Posterior cingulate gyrus (tissue), 11 donors: Measurements from ENCODE around the gene CYFIP2.
"Not testable (repeated sequence)": the region's sequence is repeated elsewhere in the genome, so short reads cannot be mapped to it uniquely, and the experiment has no call there.

Source experiments
- DNase-seq, 10 donors: peaks; one replicate each; pipeline versions ENCODE4 v3.0.0 to v3.0.0-alpha.2; 2020 to 2021; ENCODE audit warnings: mixed read lengths in 3 of 10
- intact Hi-C: fragments of 100-400 bp; cut with DNase I; formaldehyde crosslinking; loops from one replicate; pipeline ENCODE4 v1.15.1; 2023

The CYFIP2 gene

GRCh38 chr5:157381746-157382145 lies 115.8 kb downstream of the CYFIP2 start:
- DNase-seq = no peak
- intact Hi-C loops = no loop called here

DNA sequence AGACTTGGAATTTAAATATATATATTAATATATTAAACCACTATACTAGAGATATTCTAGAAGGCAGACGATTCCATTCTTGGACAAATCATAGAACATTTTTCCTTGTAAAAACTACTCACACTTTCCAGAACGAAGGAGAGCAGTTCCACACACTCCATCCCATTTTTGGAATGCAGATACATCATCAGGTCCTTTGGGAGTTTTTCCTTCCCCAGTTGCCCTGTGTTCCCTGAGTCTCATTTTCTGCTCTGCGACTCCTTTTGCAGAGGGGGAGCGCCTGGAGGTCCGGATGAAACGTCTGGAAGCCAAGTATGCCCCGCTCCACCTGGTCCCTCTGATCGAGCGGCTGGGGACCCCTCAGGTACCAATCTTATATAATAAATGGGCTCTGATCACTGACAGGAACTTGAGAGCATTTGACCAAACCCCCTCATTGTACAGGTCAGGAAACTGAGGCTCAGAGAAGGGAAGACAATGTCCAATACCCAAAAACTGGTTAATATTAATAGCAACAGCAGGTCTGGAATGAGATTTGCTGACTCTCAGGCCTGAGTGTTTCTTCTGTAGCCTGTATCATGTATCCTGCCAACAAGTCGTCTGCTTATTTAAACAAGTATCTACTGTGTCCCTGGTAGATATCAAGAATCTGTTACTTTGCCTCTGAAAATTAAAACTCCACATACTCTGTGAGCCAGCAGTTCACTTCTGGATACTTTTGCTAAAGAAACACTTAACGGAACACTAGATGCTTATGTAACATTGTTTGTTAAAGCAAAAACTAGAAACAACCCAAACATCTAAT lies 117.3 kb downstream of the CYFIP2 start:
- no peak for DNase-seq
- intact Hi-C loops = no loop called here

DNA sequence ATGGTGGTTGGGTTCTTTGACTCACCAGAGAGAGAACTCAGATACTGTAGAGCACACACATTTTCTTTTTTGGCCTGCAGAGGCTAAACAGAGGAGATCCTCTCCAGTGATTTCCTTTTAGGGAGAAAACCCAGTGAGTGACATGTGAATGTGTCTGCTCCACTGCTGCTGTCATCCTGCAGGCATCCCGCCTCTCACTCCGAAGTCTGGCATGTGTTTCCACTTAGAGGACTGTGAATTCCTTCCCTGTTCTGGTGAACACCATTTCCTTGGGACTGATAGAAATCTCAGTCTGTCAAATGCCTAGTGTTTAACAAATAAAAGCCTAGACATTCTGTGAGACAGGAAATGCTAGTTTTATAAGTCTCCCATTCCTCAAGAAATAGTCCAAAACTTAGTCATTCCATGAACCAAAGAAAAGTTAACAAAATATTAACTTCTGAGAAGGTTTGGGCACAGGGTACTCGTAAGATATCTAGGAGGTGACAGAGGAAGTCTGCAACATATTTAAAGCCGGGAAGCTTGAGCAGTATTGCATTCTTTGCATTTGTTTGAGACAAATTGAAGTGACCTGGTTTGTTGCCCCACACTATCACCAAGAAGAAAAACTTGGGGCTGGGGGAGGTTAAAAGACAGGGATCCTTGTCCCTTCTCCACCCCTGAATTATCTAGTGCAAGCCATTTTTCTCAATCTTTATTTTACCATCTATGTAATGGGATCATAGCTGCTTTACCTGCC lies 119.2 kb downstream of the CYFIP2 start:
- DNase-seq = peak in 1 of 10 donors; percentile 38
- intact Hi-C loops = no loop called here

GRCh38 chr5:157387041-157387563 lies 121.2 kb downstream of the CYFIP2 start:
- intact Hi-C loops = no loop called here
- no peak for DNase-seq

GRCh38 chr5:157387683-157388093 lies 121.8 kb downstream of the CYFIP2 start:
- peak in 4 of 10 donors; percentile 27 to 46 (median 36) for DNase-seq
- intact Hi-C loops = no loop called here

DNA sequence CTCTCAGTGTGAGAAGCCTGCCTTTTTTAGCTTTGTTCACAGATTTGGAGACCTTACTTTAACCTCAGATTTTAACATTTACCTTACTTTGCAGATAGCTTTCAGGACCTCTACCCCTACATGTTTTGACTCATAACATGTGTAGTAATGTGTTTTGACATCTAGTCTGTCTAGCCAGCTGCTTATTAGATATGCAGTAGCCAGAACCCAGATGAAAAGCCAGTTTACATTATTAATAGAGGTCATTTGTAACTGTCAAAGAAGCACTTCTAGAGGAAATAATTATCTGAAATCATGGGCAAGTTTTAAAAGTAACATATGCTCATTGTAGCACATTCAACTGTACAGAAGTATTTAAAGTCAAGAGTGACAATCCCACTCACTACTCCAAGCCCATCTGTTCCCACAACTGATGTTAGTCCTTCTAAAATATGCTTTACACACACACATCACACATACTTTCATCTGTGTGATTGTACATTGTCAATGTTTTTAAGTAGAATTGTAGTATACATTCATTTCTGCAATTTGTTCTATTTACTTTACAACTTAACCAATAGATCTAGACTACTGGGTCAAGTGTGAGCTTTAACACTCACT lies 122.3 kb downstream of the CYFIP2 start:
- no peak for DNase-seq
- intact Hi-C loops = no loop called here

DNA sequence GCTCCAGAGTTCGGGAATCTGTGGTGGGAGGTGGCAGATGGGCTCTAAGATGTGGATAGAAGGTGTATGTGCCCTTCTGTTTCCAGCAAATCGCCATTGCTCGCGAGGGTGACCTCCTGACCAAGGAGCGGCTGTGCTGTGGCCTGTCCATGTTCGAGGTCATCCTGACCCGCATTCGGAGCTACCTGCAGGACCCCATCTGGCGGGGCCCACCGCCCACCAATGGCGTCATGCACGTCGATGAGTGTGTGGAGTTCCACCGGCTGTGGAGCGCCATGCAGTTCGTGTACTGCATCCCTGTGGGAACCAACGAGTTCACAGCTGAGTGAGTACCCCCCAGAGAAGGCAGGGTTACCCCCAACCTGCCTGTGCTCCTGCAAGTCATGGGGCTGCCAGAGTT lies 123.2 kb downstream of the CYFIP2 start:
- DNase-seq = no peak
- intact Hi-C loops = no loop called here

DNA sequence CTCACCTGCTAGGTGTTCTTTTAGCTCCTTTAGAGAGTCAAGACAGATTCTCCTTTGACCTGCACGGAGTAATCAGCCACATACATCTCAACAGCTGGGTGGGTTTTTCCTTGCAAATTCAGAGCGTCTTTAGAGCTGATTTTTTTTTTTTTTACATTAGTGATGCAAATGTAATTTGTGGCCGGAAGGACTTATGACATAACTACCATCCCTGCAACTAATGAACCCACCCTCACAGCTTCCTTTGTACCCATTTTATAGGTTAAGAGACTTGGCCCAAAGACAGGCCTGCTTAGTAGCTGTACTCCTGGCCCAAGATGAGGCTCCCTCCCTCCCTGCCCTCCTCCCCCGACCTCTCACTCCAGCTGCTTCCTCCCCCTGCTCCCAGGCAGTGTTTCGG lies 124.2 kb downstream of the CYFIP2 start:
- DNase-seq = no peak
- intact Hi-C loops = no loop called here

- no peak for DNase-seq
- intact Hi-C loops = no loop called here
Measured at GRCh38 chr5:157390551-157391297, 124.8 kb downstream of the CYFIP2 start.

DNA sequence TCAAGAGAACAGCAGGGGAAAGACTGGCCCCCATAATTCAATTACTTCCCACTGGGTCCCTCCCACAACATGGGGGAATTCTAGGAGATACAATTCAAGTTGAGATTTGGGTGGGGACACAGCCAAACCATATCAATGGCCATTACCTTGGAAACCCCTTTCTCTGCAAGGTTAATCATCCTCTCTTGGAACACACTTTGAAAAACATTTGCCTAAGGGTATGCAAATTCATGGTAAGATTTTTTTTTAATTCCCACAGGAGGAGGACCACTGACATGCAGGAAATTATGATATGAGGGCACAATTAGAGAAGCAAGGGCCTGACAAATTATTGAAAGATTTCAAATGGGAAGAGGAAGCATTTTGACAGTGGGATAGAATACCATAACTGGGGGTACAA lies 132.4 kb downstream of the CYFIP2 start:
- intact Hi-C loops = no loop called here
- DNase-seq = no peak

DNA sequence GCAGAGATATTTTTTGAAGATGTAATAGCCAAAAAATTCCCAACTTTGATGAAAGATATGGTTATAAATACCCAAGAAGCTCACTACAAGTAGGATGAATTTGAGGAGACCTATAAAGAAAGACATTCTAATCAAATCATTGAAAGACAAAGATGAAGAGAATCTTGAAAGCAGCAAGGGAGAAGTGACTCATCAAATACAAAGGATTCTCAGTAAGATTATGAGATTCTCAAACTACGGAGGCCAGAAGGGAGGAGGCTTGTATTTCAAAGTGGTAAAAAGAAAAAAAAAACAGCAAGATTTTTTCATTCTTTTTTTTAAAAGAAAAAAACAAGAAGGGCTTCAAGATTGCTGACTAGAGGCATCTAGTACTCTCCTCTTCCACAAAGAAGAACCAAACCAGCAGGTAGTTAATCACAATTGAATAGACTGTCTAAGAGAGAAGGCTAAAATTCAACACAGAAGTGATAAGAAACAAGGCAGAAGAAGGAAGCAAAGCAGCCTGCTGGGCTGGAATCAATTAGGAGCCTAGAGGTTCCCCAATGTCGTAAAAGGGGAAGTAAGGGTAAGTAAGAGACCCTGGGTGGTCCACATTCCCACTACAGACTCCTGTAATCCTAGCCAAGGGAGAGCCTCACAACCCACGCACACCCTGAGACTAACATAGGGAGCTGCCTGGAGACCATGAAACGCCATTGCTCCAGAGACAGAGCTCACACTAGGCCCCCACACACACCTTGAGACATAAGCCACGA lies 135.0 kb downstream of the CYFIP2 start:
- intact Hi-C loops = no loop called here
- no peak for DNase-seq

DNA sequence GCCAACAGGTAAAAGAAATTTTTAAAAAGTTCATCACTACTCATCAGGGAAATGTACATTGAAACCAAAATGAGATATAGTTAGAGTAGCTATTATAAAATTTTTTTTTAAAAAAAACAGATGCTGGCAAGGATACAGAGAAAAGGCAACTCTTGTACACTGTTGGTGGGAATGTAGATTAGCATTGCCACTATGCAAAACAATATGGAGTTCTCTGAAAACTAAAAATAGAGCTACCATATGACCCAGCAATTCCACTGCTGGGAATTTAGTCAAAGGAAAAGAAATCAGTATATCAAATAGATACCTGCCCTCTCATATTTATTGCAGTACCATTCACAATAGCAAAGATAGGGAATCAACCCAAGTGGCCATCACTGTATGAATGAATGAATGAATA lies 149.9 kb downstream of the CYFIP2 start:
- intact Hi-C loops = no loop called here
- DNase-seq = no peak

- intact Hi-C loops = not testable (repeated sequence)
- peak in 1 of 10 donors; percentile 18 for DNase-seq
Measured at GRCh38 chr5:157419521-157419920, 153.6 kb downstream of the CYFIP2 start.

GRCh38 chr5:157429920-157430319 lies 164.0 kb downstream of the CYFIP2 start:
- intact Hi-C loops, DNase-seq: not testable (repeated sequence)

DNA sequence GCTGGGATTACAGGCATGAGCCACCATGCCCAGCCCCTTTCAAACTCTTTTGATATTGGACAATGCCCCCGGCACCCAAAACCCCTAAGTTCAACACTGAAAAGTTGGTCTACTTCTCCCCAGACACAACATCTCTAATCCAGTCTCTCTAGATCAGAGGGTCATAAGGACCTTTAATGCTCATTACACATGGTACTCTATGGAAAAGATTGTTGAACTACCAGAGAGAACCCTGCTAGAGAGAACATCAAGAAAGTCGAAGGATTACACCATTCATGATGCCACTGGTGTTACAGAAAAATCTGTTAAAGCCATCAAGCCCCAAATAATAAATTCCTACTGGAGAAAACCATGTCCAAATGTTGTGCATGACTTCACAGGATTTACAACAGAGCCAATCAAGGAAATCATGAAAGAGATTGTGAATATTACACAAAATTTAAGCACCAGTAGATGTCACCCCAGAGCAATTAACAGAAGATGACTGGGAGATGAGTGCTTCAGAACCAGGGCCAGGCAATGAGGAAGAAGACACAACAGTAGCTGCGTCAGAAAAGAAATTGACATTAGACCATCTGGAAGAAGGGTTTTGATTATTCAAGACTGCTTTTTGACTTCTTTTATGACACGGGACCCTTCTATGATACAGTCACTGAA lies 165.7 kb downstream of the CYFIP2 start:
- DNase-seq = no peak
- intact Hi-C loops = loop anchor here (1.0 kb wide), 2 partner anchors 46 to 287 kb away; no protein-coding TSS in a partner anchor

DNA sequence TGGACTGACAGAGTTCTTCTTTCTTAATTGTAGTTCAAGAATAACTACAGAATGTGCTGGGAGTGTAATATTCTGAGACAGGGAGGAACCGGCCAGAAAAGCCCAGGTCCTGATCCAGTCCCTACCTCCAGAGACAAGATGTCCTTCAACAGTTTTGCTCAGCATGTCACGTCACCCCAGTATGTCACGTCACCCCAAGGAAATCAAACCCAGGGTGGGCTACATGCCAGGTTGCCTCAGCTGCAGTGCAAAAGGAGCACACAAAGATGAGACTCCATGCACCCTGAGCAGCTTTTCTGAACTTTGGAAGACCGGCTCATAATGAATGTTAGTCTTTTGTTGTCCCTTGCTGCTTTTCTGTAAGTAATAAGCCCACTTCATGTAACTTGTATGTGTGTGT lies 168.2 kb downstream of the CYFIP2 start:
- no peak for DNase-seq
- intact Hi-C loops = no loop called here

GRCh38 chr5:157443041-157443549 lies 177.2 kb downstream of the CYFIP2 start:
- intact Hi-C loops = no loop called here
- DNase-seq = no peak

DNA sequence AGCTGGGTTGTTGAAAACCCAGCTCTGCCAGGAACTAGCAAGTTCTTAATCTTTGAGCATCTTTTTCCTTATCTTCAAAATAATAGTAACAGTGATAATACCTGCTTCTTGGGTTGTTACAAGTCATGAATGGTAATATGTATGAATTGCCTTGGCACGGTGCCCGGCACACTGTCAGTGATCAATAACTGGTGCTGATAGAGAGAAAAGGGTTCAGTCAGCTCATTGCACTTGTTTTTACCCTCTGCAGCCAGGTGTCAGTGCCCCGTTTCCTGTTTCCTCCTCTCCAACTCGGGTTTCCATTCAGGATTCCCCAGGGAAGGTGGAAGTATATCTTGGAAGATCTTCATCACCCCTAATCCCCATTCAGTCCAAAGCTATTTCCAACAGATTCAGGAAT lies 178.3 kb downstream of the CYFIP2 start:
- intact Hi-C loops = no loop called here
- no peak for DNase-seq
